H9 (cell line): ENCODE data around the gene CERS6. TPM values are rescaled to one million over a fixed set of nuclear protein-coding genes. Genes with fewer than 3 reads are reported as not detected.

Source experiments
- DNase-seq: peaks from one replicate; pipeline ENCODE4 v3.0.0-alpha.2; 2017
- H2AFZ ChIP-seq: one replicate; pipeline ENCODE4 v1.6.1; 2013; ENCODE audit warnings: mild to moderate bottlenecking, low read length, control low read depth, moderate library complexity
- H2AK5ac ChIP-seq: 2 replicates; pipeline ENCODE4 v1.6.1; 2013; ENCODE audit warnings: low read length, control low read depth, mixed read lengths; ENCODE audit not compliant: insufficient read length
- H2BK120ac ChIP-seq: one replicate; pipeline ENCODE4 v1.6.1; 2013; ENCODE audit warnings: low read depth, mild to moderate bottlenecking, low read length, control low read depth, inconsistent platforms; ENCODE audit not compliant: poor library complexity, severe bottlenecking
- H2BK12ac ChIP-seq: 2 replicates; pipeline ENCODE4 v1.6.1; 2013; ENCODE audit warnings: low read length, control low read depth, mixed read lengths, low read depth; ENCODE audit not compliant: insufficient read length
- H2BK15ac ChIP-seq: 2 replicates; pipeline ENCODE4 v1.6.1; 2013; ENCODE audit warnings: low read depth, low read length, control low read depth
- H2BK20ac ChIP-seq: one replicate; pipeline ENCODE4 v1.6.1; 2013; ENCODE audit warnings: low read depth, mild to moderate bottlenecking, low read length, control low read depth, inconsistent platforms; ENCODE audit not compliant: poor library complexity, severe bottlenecking
- H2BK5ac ChIP-seq: 2 replicates; pipeline ENCODE4 v1.6.1; 2013; ENCODE audit warnings: low read length, control low read depth, mixed read lengths; ENCODE audit not compliant: insufficient read length
- H3K14ac ChIP-seq: 2 replicates; pipeline ENCODE4 v1.6.1; 2013; ENCODE audit warnings: low read length, control low read depth; ENCODE audit not compliant: insufficient read depth
- H3K18ac ChIP-seq: 2 replicates; pipeline ENCODE4 v1.6.1; 2013; ENCODE audit warnings: low read depth, mild to moderate bottlenecking, mixed read lengths, low read length, control low read depth; ENCODE audit not compliant: insufficient read length
- H3K23ac ChIP-seq: 2 replicates; pipeline ENCODE4 v1.6.1; 2013; ENCODE audit warnings: low read length, control low read depth, mixed read lengths, low read depth; ENCODE audit not compliant: insufficient read length
- H3K23me2 ChIP-seq: 2 replicates; pipeline ENCODE4 v1.6.1; 2013; ENCODE audit warnings: low read depth, mild to moderate bottlenecking, mixed read lengths, low read length, control low read depth; ENCODE audit not compliant: insufficient read length, poor library complexity, severe bottlenecking
- H3K27ac ChIP-seq: 2 replicates; pipeline ENCODE4 v1.5.1; 2013; ENCODE audit warnings: low read length, control low read depth, mixed read lengths, low read depth; ENCODE audit not compliant: insufficient read length
- H3K27me3 ChIP-seq: 2 replicates; pipeline ENCODE4 v1.6.1; 2013; ENCODE audit warnings: low read length, control low read depth, inconsistent platforms; ENCODE audit not compliant: insufficient read depth
- H3K4ac ChIP-seq: 2 replicates; pipeline ENCODE4 v1.6.1; 2013; ENCODE audit warnings: low read depth, mild to moderate bottlenecking, control low read depth, inconsistent platforms, low read length, moderate library complexity
- H3K4me1 ChIP-seq: 2 replicates; pipeline ENCODE4 v1.6.1; 2013; ENCODE audit warnings: low read length, control low read depth, inconsistent platforms; ENCODE audit not compliant: insufficient read depth
- H3K4me2 ChIP-seq: 2 replicates; pipeline ENCODE4 v1.6.1; 2013; ENCODE audit warnings: low read length, control low read depth, mixed read lengths; ENCODE audit not compliant: insufficient read length, insufficient read depth
- H3K56ac ChIP-seq: 2 replicates; pipeline ENCODE4 v1.6.1; 2013; ENCODE audit warnings: low read depth, mild to moderate bottlenecking, mixed read lengths, low read length, control low read depth; ENCODE audit not compliant: insufficient read length
- H3K79me1 ChIP-seq: 2 replicates; pipeline ENCODE4 v1.6.1; 2013; ENCODE audit warnings: low read depth, mild to moderate bottlenecking, moderate library complexity, low read length, control low read depth, inconsistent platforms; ENCODE audit not compliant: insufficient read depth, poor library complexity, severe bottlenecking
- H3K79me2 ChIP-seq: 2 replicates; pipeline ENCODE4 v1.6.1; 2013; ENCODE audit warnings: low read length, control low read depth, inconsistent platforms; ENCODE audit not compliant: insufficient read depth
- H3K9ac ChIP-seq: 2 replicates; pipeline ENCODE4 v1.6.1; 2013; ENCODE audit warnings: low read length, control low read depth, mixed read lengths; ENCODE audit not compliant: insufficient read length; ENCODE audit errors: extremely low read depth
- H3K9me3 ChIP-seq: one replicate; pipeline ENCODE4 v1.6.1; 2013; ENCODE audit warnings: low read depth, low read length, inconsistent platforms; ENCODE audit not compliant: control insufficient read depth
- H3T11ph ChIP-seq: one replicate; pipeline ENCODE4 v1.6.1; 2013; ENCODE audit warnings: mild to moderate bottlenecking, low read length, control low read depth, inconsistent platforms
- H4K20me1 ChIP-seq: one replicate; pipeline ENCODE4 v1.6.1; 2013; ENCODE audit not compliant: control insufficient read depth, insufficient read length, insufficient read depth
- H4K5ac ChIP-seq: 2 replicates; pipeline ENCODE4 v1.6.1; 2013; ENCODE audit warnings: low read depth, mild to moderate bottlenecking, mixed read lengths, low read length, control low read depth; ENCODE audit not compliant: insufficient read length
- H4K8ac ChIP-seq: replicated peaks from 2 replicates; pipeline ENCODE4 v1.6.1; 2013; ENCODE audit warnings: low read length, control low read depth, mixed read lengths, low read depth; ENCODE audit not compliant: insufficient read length
- H4K91ac ChIP-seq: 2 replicates; pipeline ENCODE4 v1.6.1; 2013; ENCODE audit warnings: low read depth, mild to moderate bottlenecking, moderate library complexity, mixed read lengths, low read length, control low read depth; ENCODE audit not compliant: insufficient read length
- H3K27ac Mint-ChIP-seq, 3 experiments: 2 replicates in 2 of 3; 3 replicates in 1 of 3; pipeline ENCODE4 v1.8.0; 2020 to 2021; ENCODE audit warnings: mixed read lengths in 3 of 3, mild to moderate bottlenecking in 1 of 3, moderate library complexity in 1 of 3
- H3K27me3 Mint-ChIP-seq: 2 replicates; pipeline ENCODE4 v1.8.0; 2021; ENCODE audit warnings: low read depth, mild to moderate bottlenecking, moderate library complexity, mixed read lengths
- H3K36me3 Mint-ChIP-seq, 3 experiments: 2 replicates in 2 of 3; 3 replicates in 1 of 3; pipeline ENCODE4 v1.8.0; 2020 to 2021; ENCODE audit warnings: low read depth in 3 of 3, mixed read lengths in 3 of 3; ENCODE audit not compliant: insufficient read depth in 1 of 3
- H3K4me1 Mint-ChIP-seq, 2 experiments: 2 replicates each; pipeline ENCODE4 v1.8.0; 2020; ENCODE audit warnings: mixed read lengths in 2 of 2
- H3K4me3 Mint-ChIP-seq, 2 experiments: 2 replicates in 1 of 2; 3 replicates in 1 of 2; pipeline ENCODE4 v1.8.0; 2020 to 2021; ENCODE audit warnings: mild to moderate bottlenecking in 2 of 2, mixed read lengths in 2 of 2, moderate library complexity in 1 of 2
- H3K9me3 Mint-ChIP-seq, 2 experiments: 2 replicates in 1 of 2; 3 replicates in 1 of 2; pipeline ENCODE4 v1.8.0; 2020; ENCODE audit warnings: mild to moderate bottlenecking in 2 of 2, mixed read lengths in 2 of 2, moderate library complexity in 1 of 2
- WGBS: extraction: QIAGEN DNeasy Blood & Tissue Kit; methylation state at CpG from one replicate; pipeline ENCODE4 v1.1.7; 2013; ENCODE audit warnings: missing lambda C conversion rate, low lambda C conversion rate, mixed read lengths; ENCODE audit not compliant: insufficient read length; ENCODE audit errors: extremely low coverage; 5-methylcytosine and 5-hydroxymethylcytosine counted together
- total RNA-seq: library from RNA; stranded (reverse); gene quantifications from 2 replicates; pipeline ENCODE4 v1.2.1, GENCODE V29; 2021
- TF ChIP-seq, protein P1 (sequence below): fragments of 200-600 bp; sonication (generic); conservative IDR thresholded peaks from 3 replicates; pipeline ENCODE4 v1.8.0; 2021; ENCODE audit warnings: antibody characterized with exemption, mild to moderate bottlenecking

The CERS6 gene
- total RNA-seq, 1 experiment from 2014 or later = 17.7 TPM

DNA sequence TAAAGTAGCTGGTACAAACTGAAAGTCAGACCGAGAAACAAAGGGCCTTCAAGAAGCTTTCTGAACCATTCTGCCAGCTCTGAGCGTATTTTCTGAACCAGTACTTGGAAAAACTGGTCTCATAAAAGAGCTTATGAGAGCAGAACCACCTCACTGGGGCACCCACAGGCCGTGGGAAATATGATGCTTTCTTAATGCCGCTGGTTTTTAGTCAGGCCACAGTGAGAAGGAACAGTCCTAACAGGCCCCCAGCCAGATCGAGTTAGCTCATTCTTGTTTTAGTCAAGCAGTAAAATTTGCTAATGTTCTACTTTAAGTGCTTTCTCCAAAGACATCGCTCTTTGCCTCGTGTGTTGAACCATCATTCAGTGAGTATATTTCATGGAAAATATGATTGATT is 333.7 kb downstream of the CERS6 start:
- no peak overlapping the region for H3T11ph ChIP-seq
- DNase-seq = no peak
- no peak overlapping the region for H3K4me2 ChIP-seq
- no peak overlapping the region for H4K91ac ChIP-seq
- no peaks in the 10 kb centered on the region for H3K9me3 ChIP-seq
- TF ChIP-seq, protein P1, sequence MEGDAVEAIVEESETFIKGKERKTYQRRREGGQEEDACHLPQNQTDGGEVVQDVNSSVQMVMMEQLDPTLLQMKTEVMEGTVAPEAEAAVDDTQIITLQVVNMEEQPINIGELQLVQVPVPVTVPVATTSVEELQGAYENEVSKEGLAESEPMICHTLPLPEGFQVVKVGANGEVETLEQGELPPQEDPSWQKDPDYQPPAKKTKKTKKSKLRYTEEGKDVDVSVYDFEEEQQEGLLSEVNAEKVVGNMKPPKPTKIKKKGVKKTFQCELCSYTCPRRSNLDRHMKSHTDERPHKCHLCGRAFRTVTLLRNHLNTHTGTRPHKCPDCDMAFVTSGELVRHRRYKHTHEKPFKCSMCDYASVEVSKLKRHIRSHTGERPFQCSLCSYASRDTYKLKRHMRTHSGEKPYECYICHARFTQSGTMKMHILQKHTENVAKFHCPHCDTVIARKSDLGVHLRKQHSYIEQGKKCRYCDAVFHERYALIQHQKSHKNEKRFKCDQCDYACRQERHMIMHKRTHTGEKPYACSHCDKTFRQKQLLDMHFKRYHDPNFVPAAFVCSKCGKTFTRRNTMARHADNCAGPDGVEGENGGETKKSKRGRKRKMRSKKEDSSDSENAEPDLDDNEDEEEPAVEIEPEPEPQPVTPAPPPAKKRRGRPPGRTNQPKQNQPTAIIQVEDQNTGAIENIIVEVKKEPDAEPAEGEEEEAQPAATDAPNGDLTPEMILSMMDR = no peak
- no peak overlapping the region for H3K18ac ChIP-seq
- no peak overlapping the region for H2BK5ac ChIP-seq
- no peak overlapping the region for H3K27ac ChIP-seq
- H2BK15ac ChIP-seq = no peak overlapping the region
- H3K27me3 ChIP-seq = no peaks in the 10 kb centered on the region
- Mint-ChIP-seq H3K36me3 (no peaks in the 10 kb centered on the region; a peak in 1 of 7 replicates), H3K4me1 (0 out of 4 replicates have a peak, but pooled peaks cover 0 to 2% of the 10 kb centered on the region in 2 experiments), H3K27me3 (0 out of 2 replicates have a peak, but pooled peaks cover 2% of the 10 kb centered on the region), H3K9me3 (no peaks in the 10 kb centered on the region; a peak in 1 of 5 replicates), H3K4me3 (no peak overlapping the region), H3K27ac (no peak overlapping the region)
- H2AK5ac ChIP-seq = no peak overlapping the region
- no peak overlapping the region for H3K9ac ChIP-seq
- no peaks in the 10 kb centered on the region for H3K79me2 ChIP-seq
- H4K5ac ChIP-seq = no peak overlapping the region
- no peak overlapping the region for H2BK120ac ChIP-seq
- no peaks in the 10 kb centered on the region for H4K20me1 ChIP-seq
- no peak overlapping the region for H3K14ac ChIP-seq
- no peak overlapping the region for H3K56ac ChIP-seq
- no peak overlapping the region for H3K23ac ChIP-seq
- H3K23me2 ChIP-seq = no peaks in the 10 kb centered on the region
- no peak overlapping the region for H4K8ac ChIP-seq
- H2BK20ac ChIP-seq = no peak overlapping the region
- no peak overlapping the region for H2AFZ ChIP-seq
- no CpG with 5 or more reads among the region's 7 CpGs for WGBS
- no peak overlapping the region for H2BK12ac ChIP-seq
- no peak overlapping the region for H3K4ac ChIP-seq
- H3K79me1 ChIP-seq = no peaks in the 10 kb centered on the region
- no peaks in the 10 kb centered on the region for H3K4me1 ChIP-seq
